Measurements from ENCODE around the gene DLG1. TPM values are rescaled to one million over a fixed set of nuclear protein-coding genes. Genes with fewer than 3 reads are reported as not detected.

The DLG1 gene
- total and polyA plus RNA-seq, 2 of the 4 experiments (the other 2 are of a cell fraction): 21.2 to 57.7 TPM

- Histone ChIP-seq H3K27ac (ENCODE audit: insufficient read depth, low read length) (no peak overlapping the region), H3K79me1 (ENCODE audit: low read depth in 1 of 2, low read length in 2 of 2) (peaks cover 0 to 4% of the 10 kb centered on the region in 2 experiments; a peak in 1 of 4 replicates), H2BK20ac (ENCODE audit: low read depth, low read length) (no peak overlapping the region), H3K9ac (ENCODE audit: low read depth, low read length) (no peak overlapping the region), H3K18ac (ENCODE audit: low read depth, low read length) (no peak overlapping the region), H3K9me1 (ENCODE audit: insufficient read depth, low read length) (peaks cover 5% of the 10 kb centered on the region), H3K4me2 (ENCODE audit: low read depth, low read length) (no peak overlapping the region), H4K91ac (ENCODE audit: insufficient read depth, low read depth, low read length) (no peak overlapping the region), H3K9me3 (ENCODE audit: control insufficient read depth, insufficient read depth, low read length) (no peaks in the 10 kb centered on the region), H2AFZ (replicated peaks; ENCODE audit: low read length, poor library complexity) (no peak overlapping the region), H4K8ac (ENCODE audit: low read depth in 2 of 2, low read length in 2 of 2) (no peak overlapping the region), H3K36me3 (ENCODE audit: control insufficient read depth, insufficient read depth, low read length) (no peaks in the 10 kb centered on the region), H3K14ac (replicated peaks; ENCODE audit: low read depth, low read length) (no peak overlapping the region), H2BK5ac (ENCODE audit: low read depth, low read length, poor library complexity, severe bottlenecking) (no peak overlapping the region), H3K4me3 (ENCODE audit: insufficient read depth, low read depth, low read length) (no peak overlapping the region), H3K27me3 (ENCODE audit: control insufficient read depth, insufficient read depth, low read length) (peaks cover 8% of the 10 kb centered on the region), H2BK15ac (ENCODE audit: low read depth, low read length) (no peak overlapping the region), H3K4ac (ENCODE audit: low read depth, low read length) (no peak overlapping the region), H2AK5ac (ENCODE audit: low read depth, low read length) (no peak overlapping the region), H3K23ac (ENCODE audit: low read depth, low read length) (no peak overlapping the region), H4K20me1 (ENCODE audit: insufficient read depth, low read length) (no peaks in the 10 kb centered on the region), H2AK9ac (replicated peaks; ENCODE audit: low read depth, low read length, poor library complexity) (no peak overlapping the region), H3K56ac (ENCODE audit: extremely low read depth, insufficient read depth, low read length) (no peak overlapping the region), H2BK120ac (ENCODE audit: low read depth, low read length) (no peak overlapping the region), H3K4me1 (ENCODE audit: control insufficient read depth, insufficient read depth, low read length) (peaks cover 2% of the 10 kb centered on the region; the same call in 1 of the 2 replicates), H4K5ac (ENCODE audit: low read depth, low read length) (no peak overlapping the region)
- in situ Hi-C loops (cut with MboI; ENCODE audit: low sequenced_read_pairs): no loop called here
- ATAC-seq (ENCODE audit: low read depth) (no peak), DNase-seq (no peak)
- intact Hi-C loops (cut with micrococcal nuclease): loop anchor here (10.0 kb wide), 1 partner anchor 506 kb away; no protein-coding TSS in a partner anchor
- 89% methylated on average over 9 of the region's 27 CpGs; no CpG with 5 or more reads in 1 of the 2 experiments for WGBS, 2 experiments (ENCODE audit: extremely low coverage in 2 of 2, insufficient read length in 1 of 2)
- no peak for TF ChIP-seq CEBPB (IDR thresholded peaks at IDR 0.05; ENCODE audit: low read depth, low read length)
- TF ChIP-seq BHLHE40 (IDR thresholded peaks at IDR 0.05; ENCODE audit: low read depth, low read length): no peak
- no peak for TF ChIP-seq ELK1 (IDR thresholded peaks at IDR 0.05; ENCODE audit: borderline replicate concordance, low read depth, low read length)
- no peak for TF ChIP-seq RCOR1 (IDR thresholded peaks at IDR 0.05; ENCODE audit: insufficient replicate concordance, low read length)
- TF ChIP-seq USF2 (IDR thresholded peaks at IDR 0.05; ENCODE audit: low read depth, low read length): no peak
- no peak for TF ChIP-seq MAZ (IDR thresholded peaks at IDR 0.05; ENCODE audit: borderline replicate concordance, low read depth, low read length)
- TF ChIP-seq MXI1 (IDR thresholded peaks at IDR 0.05; ENCODE audit: borderline replicate concordance, low read depth, low read length): no peak
- no peak for TF ChIP-seq RFX5 (IDR thresholded peaks at IDR 0.05; ENCODE audit: low read depth, low read length)
- TF ChIP-seq NFE2L2 (IDR thresholded peaks at IDR 0.05; ENCODE audit: low read depth, low read length): no peak
- TF ChIP-seq FOS (IDR thresholded peaks at IDR 0.05; ENCODE audit: low read depth, low read length): no peak
- no peak for TF ChIP-seq RAD21 (IDR thresholded peaks at IDR 0.05; ENCODE audit: low read length)
- TF ChIP-seq MAFK (IDR thresholded peaks at IDR 0.05; ENCODE audit: low read depth, low read length): no peak
- no peak for TF ChIP-seq SMC3 (IDR thresholded peaks at IDR 0.05; ENCODE audit: low read depth, low read length)
- POLR2A ChIA-PET (ENCODE audit: unreplicated experiment): no interaction called here
- BruUV-seq (replicated peaks): no TSS peak
- dilution Hi-C loops (cut with HindIII; ENCODE audit: low sequenced_read_pairs, unreplicated experiment): no loop called here
- CTCF ChIA-PET: interaction anchor here (0.5 kb wide), 1 partner anchor 18 kb away, joined by 3 read pairs; no protein-coding TSS in a partner anchor
Measured at GRCh38 chr3:197008436-197009209, 289.8 kb downstream of the DLG1 start.

All from IMR-90 (cell line).